Measurements from ENCODE around the gene NMS.

Gene NMS

GRCh38 chr2:100470182-100470581 lies at the start of gene NMS:
NMS (plus strand) TSS chr2:100470482; CDS start chr2:100470489, 7 bp downstream.
- no peak within 1 kb of the TSS for H2AFZ ChIP-seq
- no peaks in the 10 kb centered on the region for H3K36me3 ChIP-seq (ENCODE audit: control insufficient read depth, insufficient read depth, low read length)
- H3K9me3 ChIP-seq (ENCODE audit: control insufficient read depth, low read length), result no peaks in the 10 kb centered on the region
- H3K4me3 ChIP-seq (ENCODE audit: low read depth, low read length), result no peak within 1 kb of the TSS
- no peak for TF ChIP-seq CTCF (IDR thresholded peaks at IDR 0.05)
- no peak within 1 kb of the TSS for H3K4me2 ChIP-seq (ENCODE audit: low read length)
- H3K79me2 ChIP-seq, result no peaks in the 10 kb centered on the region
- H3K27me3 ChIP-seq (ENCODE audit: control insufficient read depth, insufficient read depth, low read length), result no peaks in the 10 kb centered on the region
- no peaks in the 10 kb centered on the region for H3K4me1 ChIP-seq
- no peak within 1 kb of the TSS for H3K9ac ChIP-seq
- H3K27ac ChIP-seq, result no peak within 1 kb of the TSS

- Histone ChIP-seq H3K27ac (no peak overlapping the region), H3K27me3 (ENCODE audit: control insufficient read depth, insufficient read depth, low read length) (no peaks in the 10 kb centered on the region), H3K4me3 (ENCODE audit: low read depth, low read length) (no peak overlapping the region), H3K4me1 (no peaks in the 10 kb centered on the region), H3K9me3 (ENCODE audit: control insufficient read depth, low read length) (no peaks in the 10 kb centered on the region), H3K79me2 (no peaks in the 10 kb centered on the region), H3K36me3 (ENCODE audit: control insufficient read depth, insufficient read depth, low read length) (no peaks in the 10 kb centered on the region), H3K4me2 (ENCODE audit: low read length) (no peak overlapping the region), H2AFZ (no peak overlapping the region), H3K9ac (no peak overlapping the region)
- peak; percentile 48 for TF ChIP-seq CTCF (IDR thresholded peaks at IDR 0.05)
Measured at GRCh38 chr2:100422320-100423055, 47.8 kb upstream of the NMS start.

- Histone ChIP-seq H3K9me3 (ENCODE audit: control insufficient read depth, low read length) (no peaks in the 10 kb centered on the region), H3K4me2 (ENCODE audit: low read length) (no peak overlapping the region), H3K36me3 (ENCODE audit: control insufficient read depth, insufficient read depth, low read length) (no peaks in the 10 kb centered on the region), H3K4me1 (no peaks in the 10 kb centered on the region), H3K27me3 (ENCODE audit: control insufficient read depth, insufficient read depth, low read length) (no peaks in the 10 kb centered on the region), H2AFZ (no peak overlapping the region), H3K4me3 (ENCODE audit: low read depth, low read length) (no peak overlapping the region), H3K27ac (no peak overlapping the region), H3K9ac (no peak overlapping the region), H3K79me2 (no peaks in the 10 kb centered on the region)
- TF ChIP-seq CTCF (IDR thresholded peaks at IDR 0.05), result no peak
Measured at GRCh38 chr2:100423631-100424030, 46.7 kb upstream of the NMS start.

GRCh38 chr2:100424277-100424875 lies 45.9 kb upstream of the NMS start:
- Histone ChIP-seq H3K79me2 (no peaks in the 10 kb centered on the region), H3K9me3 (ENCODE audit: control insufficient read depth, low read length) (no peaks in the 10 kb centered on the region), H3K4me3 (ENCODE audit: low read depth, low read length) (no peak overlapping the region), H3K9ac (no peak overlapping the region), H3K4me2 (ENCODE audit: low read length) (no peak overlapping the region), H3K36me3 (ENCODE audit: control insufficient read depth, insufficient read depth, low read length) (no peaks in the 10 kb centered on the region), H3K4me1 (no peaks in the 10 kb centered on the region), H3K27me3 (ENCODE audit: control insufficient read depth, insufficient read depth, low read length) (no peaks in the 10 kb centered on the region), H3K27ac (no peak overlapping the region), H2AFZ (no peak overlapping the region)
- no peak for TF ChIP-seq CTCF (IDR thresholded peaks at IDR 0.05)

GRCh38 chr2:100425107-100425506 lies 45.2 kb upstream of the NMS start:
- Histone ChIP-seq H3K4me3 (ENCODE audit: low read depth, low read length) (no peak overlapping the region), H3K9me3 (ENCODE audit: control insufficient read depth, low read length) (no peaks in the 10 kb centered on the region), H3K79me2 (no peaks in the 10 kb centered on the region), H2AFZ (no peak overlapping the region), H3K27me3 (ENCODE audit: control insufficient read depth, insufficient read depth, low read length) (no peaks in the 10 kb centered on the region), H3K9ac (no peak overlapping the region), H3K4me1 (no peaks in the 10 kb centered on the region), H3K36me3 (ENCODE audit: control insufficient read depth, insufficient read depth, low read length) (no peaks in the 10 kb centered on the region), H3K27ac (no peak overlapping the region), H3K4me2 (ENCODE audit: low read length) (no peak overlapping the region)
- TF ChIP-seq CTCF (IDR thresholded peaks at IDR 0.05), result no peak
